Nephron progenitor cell (in vitro differentiated cells): Measurements from ENCODE around the gene LDLRAD3.
A peak's percentile ranks its signal among the peaks of the same experiment; 100 is the strongest.

Experiments used
- DNase-seq: peaks from one replicate; pipeline ENCODE4 v3.0.0; 2021
- H3K27ac Mint-ChIP-seq: 2 replicates; pipeline ENCODE4 v1.8.0; 2021; ENCODE audit warnings: mild to moderate bottlenecking, moderate library complexity, mixed read lengths
- H3K27me3 Mint-ChIP-seq: 2 replicates; pipeline ENCODE4 v1.8.0; 2021; ENCODE audit warnings: mild to moderate bottlenecking, low read depth, mixed read lengths; ENCODE audit not compliant: poor library complexity
- H3K36me3 Mint-ChIP-seq: 2 replicates; pipeline ENCODE4 v1.8.0; 2021; ENCODE audit warnings: low read depth, mixed read lengths
- H3K4me1 Mint-ChIP-seq: 2 replicates; pipeline ENCODE4 v1.8.0; 2021; ENCODE audit warnings: mixed read lengths
- H3K4me3 Mint-ChIP-seq: 2 replicates; pipeline ENCODE4 v1.8.0; 2021; ENCODE audit warnings: mild to moderate bottlenecking, moderate library complexity, mixed read lengths
- H3K9me3 Mint-ChIP-seq: 2 replicates; pipeline ENCODE4 v1.8.0; 2021; ENCODE audit warnings: mild to moderate bottlenecking, moderate library complexity, mixed read lengths
- CTCF ChIP-seq: fragments of 200-600 bp; sonication (generic); IDR thresholded peaks from 2 replicates; pipeline ENCODE4 v1.5.0; 2021; ENCODE audit warnings: antibody characterized with exemption

LDLRAD3 gene

GRCh38 chr11:35932121-35932520 lies 11.7 kb upstream of the LDLRAD3 start:
- no peak for DNase-seq
- H3K4me3 Mint-ChIP-seq = no peak overlapping the region
- peaks cover 28% of the 10 kb centered on the region for H3K4me1 Mint-ChIP-seq
- no peak overlapping the region for H3K27ac Mint-ChIP-seq
- no peaks in the 10 kb centered on the region for H3K27me3 Mint-ChIP-seq
- H3K36me3 Mint-ChIP-seq = peaks cover 5% of the 10 kb centered on the region
- TF ChIP-seq CTCF = no peak
- H3K9me3 Mint-ChIP-seq = peaks cover 14% of the 10 kb centered on the region

GRCh38 chr11:35932681-35933319 lies 11.1 kb upstream of the LDLRAD3 start:
- Mint-ChIP-seq H3K27ac (no peak overlapping the region), H3K27me3 (no peaks in the 10 kb centered on the region), H3K4me3 (no peak overlapping the region), H3K36me3 (peaks cover 5% of the 10 kb centered on the region), H3K9me3 (peaks cover 14% of the 10 kb centered on the region), H3K4me1 (peaks cover 30% of the 10 kb centered on the region)
- TF ChIP-seq CTCF = no peak
- no peak for DNase-seq

- no peak for DNase-seq
- Mint-ChIP-seq H3K27me3 (peaks cover 3% of the 10 kb centered on the region), H3K36me3 (peaks cover 5% of the 10 kb centered on the region), H3K4me1 (peaks cover 34% of the 10 kb centered on the region), H3K27ac (no peak overlapping the region), H3K9me3 (peaks cover 14% of the 10 kb centered on the region), H3K4me3 (no peak overlapping the region)
- TF ChIP-seq CTCF = no peak
Observed at GRCh38 chr11:35933320-35933871, 10.5 kb upstream of the LDLRAD3 start.

GRCh38 chr11:35934271-35934670 lies 9.6 kb upstream of the LDLRAD3 start:
- Mint-ChIP-seq H3K36me3 (peaks cover 5% of the 10 kb centered on the region), H3K4me1 (peaks cover 39% of the 10 kb centered on the region), H3K27ac (no peak overlapping the region), H3K27me3 (peaks cover 3% of the 10 kb centered on the region), H3K4me3 (no peak overlapping the region), H3K9me3 (peaks cover 14% of the 10 kb centered on the region)
- no peak for DNase-seq
- no peak for TF ChIP-seq CTCF

- peaks cover 5% of the 10 kb centered on the region for H3K36me3 Mint-ChIP-seq
- H3K4me3 Mint-ChIP-seq = no peak overlapping the region
- no peak for TF ChIP-seq CTCF
- H3K27me3 Mint-ChIP-seq = peaks cover 3% of the 10 kb centered on the region
- H3K4me1 Mint-ChIP-seq = peaks cover 39% of the 10 kb centered on the region
- H3K27ac Mint-ChIP-seq = no peak overlapping the region
- no peak for DNase-seq
- peaks cover 14% of the 10 kb centered on the region for H3K9me3 Mint-ChIP-seq
Observed at GRCh38 chr11:35934981-35935380, 8.9 kb upstream of the LDLRAD3 start.

GRCh38 chr11:35935390-35935789 lies 8.5 kb upstream of the LDLRAD3 start:
- Mint-ChIP-seq H3K27ac (peak overlapping the region; percentile 70), H3K4me3 (no peak overlapping the region), H3K4me1 (peaks cover 39% of the 10 kb centered on the region), H3K36me3 (peaks cover 5% of the 10 kb centered on the region), H3K27me3 (peaks cover 7% of the 10 kb centered on the region), H3K9me3 (peaks cover 14% of the 10 kb centered on the region)
- DNase-seq = no peak
- no peak for TF ChIP-seq CTCF
